K562 (cell line): ENCODE measurements around the gene IRF3. TPM values are rescaled to one million over a fixed set of nuclear protein-coding genes. Genes with fewer than 3 reads are reported as not detected.

Experiments used
- AFF4 ChIP-seq: sonication (generic); formaldehyde crosslinking; IDR thresholded peaks from 2 replicates; pipeline ENCODE4 v1.8.0; 2023; ENCODE audit warnings: mild to moderate bottlenecking, missing genetic modification reagents
- DEAF1 ChIP-seq: fragments of 450-650 bp; formaldehyde crosslinking; IDR thresholded peaks from 2 replicates; pipeline ENCODE4 v1.4.0; 2020; ENCODE audit warnings: mild to moderate bottlenecking, moderate library complexity
- FOXM1 ChIP-seq, 2 experiments: fragments of 450-650 bp in 1 of 2; sonication (generic) in 1 of 2; formaldehyde crosslinking in 1 of 2; IDR thresholded peaks; 2 replicates each; pipeline versions ENCODE4 v1.6.1 to v1.9.0; 2017 to 2022; ENCODE audit warnings: low read depth in 2 of 2, mild to moderate bottlenecking in 2 of 2, missing genetic modification reagents in 1 of 2, moderate library complexity in 1 of 2
- GATA2 ChIP-seq: sonication (generic); formaldehyde crosslinking; IDR thresholded peaks from 2 replicates; pipeline ENCODE4 v1.4.0; 2020; ENCODE audit warnings: mild to moderate bottlenecking, missing genetic modification reagents
- HMGN3 ChIP-seq: IDR thresholded peaks from 2 replicates; pipeline ENCODE4 v1.6.1; 2011; ENCODE audit warnings: borderline replicate concordance, low read depth, mild to moderate bottlenecking, mixed read lengths, low read length; ENCODE audit not compliant: insufficient read length; ENCODE audit errors: extremely low read depth
- NR0B1 ChIP-seq: fragments of 450-650 bp; IDR thresholded peaks from one replicate; pipeline ENCODE4 v1.6.1; 2018; ENCODE audit warnings: mild to moderate bottlenecking, moderate library complexity; ENCODE audit not compliant: partially characterized antibody
- RBBP5 ChIP-seq: fragments of 200-600 bp; sonication (generic); IDR thresholded peaks from 2 replicates; pipeline ENCODE4 v1.6.1; 2012; ENCODE audit warnings: borderline replicate concordance, mild to moderate bottlenecking, low read length, control low read depth, inconsistent platforms; ENCODE audit not compliant: insufficient read depth, poor library complexity, severe bottlenecking
- RHOXF2B ChIP-seq: fragments of 250-450 bp; sonication (Bioruptor Pico); conservative IDR thresholded peaks from 2 replicates; pipeline ENCODE4 v1.5.1; 2021
- SIN3A ChIP-seq, 2 experiments: fragments of 150-350 bp in 1 of 2; IDR thresholded peaks; 2 replicates each; pipeline ENCODE4 v1.6.1; 2011 to 2016; ENCODE audit warnings: borderline replicate concordance in 2 of 2, low read depth in 2 of 2, low read length in 2 of 2, mild to moderate bottlenecking in 2 of 2, moderate library complexity in 2 of 2; ENCODE audit not compliant: control insufficient read depth in 1 of 2
- SMARCE1 ChIP-seq: fragments of 450-650 bp; IDR thresholded peaks from 2 replicates; pipeline ENCODE4 v1.7.1; 2016; ENCODE audit warnings: mild to moderate bottlenecking
- SRSF3 ChIP-seq: fragments of 200-400 bp; formaldehyde crosslinking; IDR thresholded peaks from 2 replicates; pipeline ENCODE4 v1.6.1; 2016; ENCODE audit warnings: mild to moderate bottlenecking, low read length, moderate library complexity; ENCODE audit not compliant: insufficient read depth
- TAF1 ChIP-seq: IDR thresholded peaks from 2 replicates; pipeline ENCODE4 v1.6.1; 2011; ENCODE audit warnings: mild to moderate bottlenecking, low read length, moderate library complexity; ENCODE audit not compliant: insufficient read depth, control insufficient read depth, severe bottlenecking; ENCODE audit errors: extremely low read depth
- ZNF280A ChIP-seq: fragments of 450-650 bp; IDR thresholded peaks from 2 replicates; pipeline ENCODE4 v1.6.1; 2018; ENCODE audit warnings: mild to moderate bottlenecking, low read depth; ENCODE audit not compliant: partially characterized antibody
- ZNF408 ChIP-seq: fragments of 250-450 bp; sonication (Bioruptor Pico); IDR thresholded peaks from 2 replicates; pipeline ENCODE4 v1.4.0; 2020; ENCODE audit warnings: low read depth, mild to moderate bottlenecking, moderate library complexity
- ZSCAN29 ChIP-seq: fragments of 450-650 bp; IDR thresholded peaks from 2 replicates; pipeline ENCODE4 v1.6.1; 2017
- polyA plus RNA-seq, 8 experiments: library from polyadenylated mRNA; depleted of rRNA in 4 of 8; stranded (reverse) in 5 of 8; unstranded in 3 of 8; fragments of >200 nt; fragmentation: Nextera tagmentation in 2 of 8; fragmentation: Illumina TruSeq in 1 of 8; extraction: Ambion mirVana in 2 of 8; extraction: Trizol in 1 of 8; gene quantifications; 2 replicates each; pipeline versions ENCODE4 v1.2.1 to v1.2.3, GENCODE V29; 2011 to 2014; ENCODE audit warnings: inconsistent platforms in 1 of 8, missing spikeins in 1 of 8
- total RNA-seq, 7 experiments: library from RNA; depleted of rRNA in 6 of 7; stranded (reverse); fragments of >200 nt in 6 of 7; fragmentation: Illumina TruSeq in 2 of 7; extraction: Trizol in 2 of 7; gene quantifications; 2 replicates each; pipeline versions ENCODE4 v1.2.1 to v1.2.3, GENCODE V29; 2011 to 2021; ENCODE audit warnings: low replicate concordance in 1 of 7

Gene IRF3
- total and polyA plus RNA-seq, 9 of the 15 experiments (the other 6 are each of a cell fraction or from before 2014, with no cell fraction given) = 7.5 to 145 (median 65.4) TPM

- no peak for TF ChIP-seq AFF4 (CRISPR knock-in tag)
- no peak for TF ChIP-seq ZNF408
- TF ChIP-seq GATA2 (CRISPR knock-in tag) = no peak
- TF ChIP-seq HMGN3 = peak; percentile 72
- TF ChIP-seq TAF1 = peak; percentile 13
- TF ChIP-seq SIN3A (IDR thresholded peaks at IDR 0.05; ENCODE audit: borderline replicate concordance in 2 of 2, control insufficient read depth in 1 of 2, low read depth in 2 of 2, low read length in 2 of 2) = peak; percentile 37 to 76; a peak in 1 of 4 replicates
- TF ChIP-seq RHOXF2B = no peak
- TF ChIP-seq ZSCAN29 = no peak
- no peak for TF ChIP-seq DEAF1 (CRISPR knock-in tag)
- TF ChIP-seq ZNF280A = no peak
- TF ChIP-seq SRSF3 = no peak
- no peak for TF ChIP-seq FOXM1 (IDR thresholded peaks at IDR 0.05; ENCODE audit: low read depth)
- 0 out of 2 replicates have a peak, but pooled peaks have one; percentile 31 for TF ChIP-seq FOXM1 (CRISPR knock-in tag; IDR thresholded peaks at IDR 0.05; ENCODE audit: low read depth)
- peak; percentile 4 for TF ChIP-seq RBBP5
- no peak for TF ChIP-seq NR0B1
- no peak for TF ChIP-seq SMARCE1
Measured at GRCh38 chr19:49664171-49665035, 1.3 kb downstream of the IRF3 start (continued).
